Mesodermal cell (in vitro differentiated cells): ENCODE measurements around the gene CEP164.

ENCODE experiments used
- H3K27ac ChIP-seq: 2 replicates; pipeline ENCODE4 v1.7.0; 2013; ENCODE audit warnings: mild to moderate bottlenecking, low read depth, low read length, moderate library complexity; ENCODE audit not compliant: severe bottlenecking
- H3K36me3 ChIP-seq: 2 replicates; pipeline ENCODE4 v1.7.1; 2013; ENCODE audit warnings: mild to moderate bottlenecking, low read length, moderate library complexity; ENCODE audit not compliant: control insufficient read depth, insufficient read depth
- H3K4me1 ChIP-seq: one replicate; pipeline ENCODE4 v1.7.1; 2013; ENCODE audit warnings: mild to moderate bottlenecking, low read length; ENCODE audit not compliant: insufficient read depth, control insufficient read depth, poor library complexity, severe bottlenecking
- H3K4me3 ChIP-seq: 2 replicates; pipeline ENCODE4 v1.7.0; 2013; ENCODE audit warnings: low read length, control low read depth, mild to moderate bottlenecking; ENCODE audit not compliant: insufficient read depth, poor library complexity, severe bottlenecking; ENCODE audit errors: extremely low read depth
- H3K9me3 ChIP-seq: 2 replicates; pipeline ENCODE4 v1.7.1; 2013; ENCODE audit warnings: mild to moderate bottlenecking, low read length, moderate library complexity; ENCODE audit not compliant: control insufficient read depth
- WGBS, 2 experiments: methylation state at CpG; one replicate each; pipeline ENCODE4 v1.1.5; 2013; ENCODE audit warnings: missing lambda C conversion rate in 2 of 2; ENCODE audit not compliant: insufficient coverage in 2 of 2; 5-methylcytosine and 5-hydroxymethylcytosine counted together

The CEP164 gene

DNA sequence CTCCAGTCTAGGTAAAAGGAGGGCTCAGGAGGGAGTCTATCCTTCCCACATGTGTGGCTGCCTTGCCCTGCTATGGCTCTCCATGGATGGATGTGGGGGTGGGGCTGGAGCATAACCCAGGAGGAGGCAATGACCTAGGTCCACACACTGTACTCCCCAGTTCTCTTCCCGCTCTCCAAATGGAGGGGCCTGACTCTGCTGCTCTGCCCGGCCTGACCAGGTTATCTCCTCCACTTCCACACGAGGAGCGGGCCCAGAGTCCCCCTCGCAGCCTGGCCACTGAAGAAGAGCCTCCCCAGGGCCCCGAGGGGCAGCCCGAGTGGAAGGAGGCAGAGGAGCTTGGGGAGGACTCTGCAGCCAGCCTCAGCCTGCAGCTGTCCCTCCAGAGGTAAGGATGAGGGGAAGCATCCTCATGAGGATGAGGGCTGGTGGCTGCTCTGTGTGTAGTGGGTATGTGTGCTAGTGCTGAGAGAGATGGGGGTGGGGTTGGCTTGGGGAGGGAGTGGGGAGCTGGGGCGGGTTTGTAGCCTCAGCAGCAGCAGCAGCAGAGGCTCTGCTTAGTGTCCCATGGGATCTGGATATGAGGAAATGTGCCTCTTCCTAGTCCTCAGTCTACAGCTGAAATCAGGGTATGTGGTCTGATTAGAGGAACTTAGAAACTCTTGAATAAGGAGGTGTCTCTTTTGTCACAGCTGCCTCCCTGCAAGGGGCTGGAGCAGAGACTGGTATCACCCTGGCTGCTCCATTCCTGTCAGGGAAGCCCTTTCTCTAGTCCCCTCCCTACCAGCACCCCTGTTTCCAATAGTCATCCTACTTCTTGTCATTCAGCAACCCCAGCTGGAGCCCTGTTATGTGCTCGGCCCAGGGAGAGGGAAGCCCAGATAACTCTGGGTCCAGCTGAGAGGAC is 54.1 kb downstream of the CEP164 start:
- Histone ChIP-seq H3K4me3 (no peak overlapping the region), H3K36me3 (peaks cover 58% of the 10 kb centered on the region), H3K9me3 (no peaks in the 10 kb centered on the region), H3K4me1 (no peaks in the 10 kb centered on the region), H3K27ac (no peak overlapping the region)
- WGBS, 2 experiments: 77 to 90% methylated on average over 3 to 5 of the region's 9 CpGs

DNA sequence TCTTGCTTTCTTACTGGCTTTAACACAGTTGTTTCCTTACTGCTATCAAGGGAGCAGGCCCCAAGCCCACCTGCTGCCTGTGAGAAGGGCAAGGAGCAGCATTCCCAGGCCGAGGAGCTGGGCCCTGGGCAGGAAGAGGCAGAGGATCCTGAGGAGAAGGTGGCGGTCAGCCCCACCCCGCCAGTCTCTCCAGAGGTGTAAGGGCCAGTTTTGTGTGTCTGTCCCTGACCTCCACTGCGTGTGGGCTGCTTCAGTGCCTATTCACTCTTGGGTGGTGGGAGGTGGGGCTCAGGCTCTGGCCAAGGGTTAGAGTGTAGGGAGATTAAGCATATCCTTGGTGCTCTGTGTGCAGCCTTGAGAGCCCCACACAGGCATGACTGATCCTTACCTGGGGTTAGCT is 55.1 kb downstream of the CEP164 start:
- H3K4me3 ChIP-seq: no peak overlapping the region
- no peak overlapping the region for H3K27ac ChIP-seq
- H3K4me1 ChIP-seq: peaks cover under 1% of the 10 kb centered on the region
- 89 to 90% methylated on average over 3 to 4 of the region's 4 CpGs for WGBS, 2 experiments
- H3K36me3 ChIP-seq: peaks cover 65% of the 10 kb centered on the region
- H3K9me3 ChIP-seq: no peaks in the 10 kb centered on the region

DNA sequence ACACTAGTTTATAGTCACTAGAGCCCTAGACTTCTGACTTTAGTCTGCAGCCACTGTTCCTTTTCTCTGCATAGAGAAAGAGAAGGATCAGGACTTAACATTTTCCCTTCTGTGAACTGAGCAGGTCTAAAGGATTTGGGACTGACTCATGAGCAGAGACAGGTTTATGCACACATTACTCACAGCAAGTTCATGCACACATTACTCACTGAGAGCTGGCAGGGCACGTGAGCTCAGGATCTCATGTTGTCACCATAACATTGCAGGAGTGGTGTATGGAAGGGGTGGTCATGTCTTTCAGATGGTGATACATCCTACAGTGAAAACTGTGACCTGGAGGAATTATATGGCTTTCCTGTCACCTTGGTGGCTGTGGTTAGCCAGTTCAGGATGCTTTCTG is 56.4 kb downstream of the CEP164 start:
- 100% methylated on average over 1 of the region's 1 CpG; no CpG with 5 or more reads in 1 of the 2 experiments for WGBS, 2 experiments
- H3K9me3 ChIP-seq: no peaks in the 10 kb centered on the region
- no peak overlapping the region for H3K4me3 ChIP-seq
- H3K27ac ChIP-seq: no peak overlapping the region
- peaks cover 70% of the 10 kb centered on the region for H3K36me3 ChIP-seq
- peaks cover 8% of the 10 kb centered on the region for H3K4me1 ChIP-seq

DNA sequence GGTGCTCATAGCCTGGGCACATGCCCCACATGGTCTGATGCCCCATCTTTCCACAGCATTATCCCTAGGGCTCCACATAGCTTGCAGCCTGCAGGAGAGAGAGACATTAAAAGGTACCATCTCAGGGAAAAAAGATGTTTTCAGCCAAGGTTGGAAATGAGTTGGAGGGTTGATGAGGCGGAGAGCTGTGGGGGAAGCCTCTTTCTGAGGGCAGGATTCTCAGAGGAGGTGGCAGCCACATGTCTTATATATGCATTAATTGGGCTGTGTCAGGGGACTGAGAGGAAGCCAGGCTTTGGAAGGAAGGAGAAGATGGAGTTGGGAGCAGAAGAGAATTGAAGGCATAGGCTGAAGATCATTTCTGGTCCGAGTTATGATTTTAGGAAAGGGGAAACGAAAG is 57.8 kb downstream of the CEP164 start:
- Histone ChIP-seq H3K4me3 (no peak overlapping the region), H3K4me1 (peaks cover 8% of the 10 kb centered on the region), H3K36me3 (peaks cover 65% of the 10 kb centered on the region), H3K27ac (no peak overlapping the region), H3K9me3 (no peaks in the 10 kb centered on the region)
- 100% methylated on average over 2 to 3 of the region's 3 CpGs for WGBS, 2 experiments

DNA sequence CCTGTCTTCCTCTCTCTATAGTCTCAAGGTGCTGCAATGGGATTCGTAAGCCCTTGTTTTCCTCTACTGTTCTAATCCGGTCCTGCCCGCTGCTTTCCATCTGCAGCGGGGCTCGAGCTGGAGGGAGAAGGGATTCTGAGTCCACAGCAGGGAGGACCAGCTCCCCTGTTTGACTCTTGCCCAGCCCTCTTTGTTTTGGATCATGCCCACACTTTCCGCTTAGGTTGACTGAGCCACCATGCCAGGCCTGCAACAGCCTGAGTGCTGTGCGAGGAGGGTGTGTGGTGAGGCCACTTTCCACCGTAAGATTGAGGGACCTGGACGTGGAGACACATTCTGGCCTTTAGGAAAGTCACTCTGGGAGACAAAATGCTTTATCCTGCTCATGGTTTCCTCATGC is 58.3 kb downstream of the CEP164 start:
- Histone ChIP-seq H3K9me3 (no peaks in the 10 kb centered on the region), H3K27ac (no peak overlapping the region), H3K4me1 (peaks cover 8% of the 10 kb centered on the region), H3K4me3 (no peak overlapping the region), H3K36me3 (peaks cover 66% of the 10 kb centered on the region)
- WGBS, 2 experiments: 95 to 97% methylated on average over 4 to 9 of the region's 9 CpGs

DNA sequence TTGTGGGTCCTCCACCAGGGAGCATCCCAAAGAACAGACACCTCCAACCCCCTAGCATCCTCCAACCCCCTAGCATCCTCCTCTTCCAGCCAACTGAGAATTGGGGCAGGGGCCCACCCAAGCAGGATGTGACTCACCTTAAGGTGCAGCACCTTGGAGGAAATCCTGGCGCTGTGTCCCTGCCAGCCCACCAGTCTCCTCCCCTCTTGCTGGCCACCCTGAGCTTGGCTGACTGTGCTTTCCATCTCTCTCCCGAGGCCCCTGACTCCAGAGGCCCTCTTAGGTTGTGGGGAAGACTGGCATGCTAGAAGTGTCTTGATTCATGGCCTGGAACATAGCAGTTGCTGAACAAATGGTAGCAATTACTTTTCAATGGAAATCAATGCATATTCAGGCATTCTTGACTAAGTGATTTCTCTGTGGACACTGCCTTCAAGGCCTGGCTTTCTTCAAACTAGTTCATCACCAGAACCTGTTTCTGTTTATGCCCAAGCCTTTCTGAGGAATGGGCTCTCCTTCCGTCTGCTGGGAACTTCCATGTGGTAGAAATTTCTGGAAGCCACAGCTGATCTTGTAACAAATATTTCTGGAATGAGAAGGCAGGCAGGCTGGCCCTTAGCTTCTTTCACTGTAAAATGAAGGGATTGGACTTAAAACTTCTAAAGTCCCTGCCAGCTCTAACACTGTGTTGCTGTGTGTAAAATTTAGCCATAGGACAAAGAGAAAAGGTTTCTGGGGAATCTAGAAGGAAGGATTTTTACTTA is 60.5 kb downstream of the CEP164 start:
- peaks cover 66% of the 10 kb centered on the region for H3K36me3 ChIP-seq

DNA sequence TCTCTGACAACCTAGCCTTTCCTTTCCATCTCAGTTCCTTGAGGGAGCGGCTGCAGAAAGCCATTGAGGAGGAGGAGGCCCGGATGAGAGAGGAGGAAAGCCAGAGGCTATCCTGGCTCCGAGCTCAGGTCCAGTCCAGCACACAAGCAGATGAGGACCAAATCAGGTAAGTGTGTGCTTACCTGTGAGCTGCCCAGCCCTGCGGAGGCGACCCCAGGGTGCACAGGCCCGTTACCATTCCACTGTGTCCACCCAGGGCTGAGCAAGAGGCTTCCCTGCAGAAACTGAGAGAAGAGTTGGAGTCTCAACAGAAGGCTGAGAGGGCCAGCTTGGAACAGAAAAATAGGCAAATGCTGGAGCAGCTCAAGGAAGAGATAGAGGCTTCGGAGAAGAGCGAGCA is 63.1 kb downstream of the CEP164 start:
- Histone ChIP-seq H3K36me3 (peaks cover 81% of the 10 kb centered on the region), H3K4me1 (peaks cover 8% of the 10 kb centered on the region), H3K9me3 (no peaks in the 10 kb centered on the region), H3K4me3 (no peak overlapping the region), H3K27ac (no peak overlapping the region)
- WGBS, 2 experiments: 93 to 95% methylated on average over 7 to 8 of the region's 8 CpGs

More for the DNA sequence above, 60.5 kb downstream of the CEP164 start:
- Histone ChIP-seq H3K4me3 (no peak overlapping the region), H3K27ac (peak overlapping the region; percentile 16), H3K9me3 (no peaks in the 10 kb centered on the region), H3K4me1 (peaks cover 8% of the 10 kb centered on the region)
- 92% methylated on average over 2 of the region's 3 CpGs; no CpG with 5 or more reads in 1 of the 2 experiments for WGBS, 2 experiments

DNA sequence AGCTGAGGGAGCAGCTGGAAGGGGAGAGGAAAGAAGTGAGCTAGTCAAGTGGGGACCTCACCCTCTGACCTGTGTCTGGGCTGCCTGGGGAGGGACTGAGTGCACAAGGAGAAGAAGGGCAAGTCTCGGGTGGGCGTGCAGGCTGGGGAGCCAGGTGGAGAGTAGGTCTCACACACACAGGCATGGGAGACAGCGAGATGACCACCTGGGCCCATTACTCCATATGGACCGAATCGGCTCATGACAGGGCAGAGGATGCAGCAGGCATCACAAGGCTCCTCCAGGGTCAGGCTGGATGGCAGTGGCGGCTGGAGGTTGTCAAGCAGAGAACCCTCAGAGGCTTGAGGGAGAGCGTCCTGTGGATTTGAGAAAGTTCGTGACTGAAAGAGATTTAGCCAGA is 63.5 kb downstream of the CEP164 start:
- H3K9me3 ChIP-seq: no peaks in the 10 kb centered on the region
- 91 to 95% methylated on average over 6 to 8 of the region's 8 CpGs for WGBS, 2 experiments
- peaks cover 82% of the 10 kb centered on the region for H3K36me3 ChIP-seq
- no peak overlapping the region for H3K4me3 ChIP-seq
- peaks cover 8% of the 10 kb centered on the region for H3K4me1 ChIP-seq
- no peak overlapping the region for H3K27ac ChIP-seq

DNA sequence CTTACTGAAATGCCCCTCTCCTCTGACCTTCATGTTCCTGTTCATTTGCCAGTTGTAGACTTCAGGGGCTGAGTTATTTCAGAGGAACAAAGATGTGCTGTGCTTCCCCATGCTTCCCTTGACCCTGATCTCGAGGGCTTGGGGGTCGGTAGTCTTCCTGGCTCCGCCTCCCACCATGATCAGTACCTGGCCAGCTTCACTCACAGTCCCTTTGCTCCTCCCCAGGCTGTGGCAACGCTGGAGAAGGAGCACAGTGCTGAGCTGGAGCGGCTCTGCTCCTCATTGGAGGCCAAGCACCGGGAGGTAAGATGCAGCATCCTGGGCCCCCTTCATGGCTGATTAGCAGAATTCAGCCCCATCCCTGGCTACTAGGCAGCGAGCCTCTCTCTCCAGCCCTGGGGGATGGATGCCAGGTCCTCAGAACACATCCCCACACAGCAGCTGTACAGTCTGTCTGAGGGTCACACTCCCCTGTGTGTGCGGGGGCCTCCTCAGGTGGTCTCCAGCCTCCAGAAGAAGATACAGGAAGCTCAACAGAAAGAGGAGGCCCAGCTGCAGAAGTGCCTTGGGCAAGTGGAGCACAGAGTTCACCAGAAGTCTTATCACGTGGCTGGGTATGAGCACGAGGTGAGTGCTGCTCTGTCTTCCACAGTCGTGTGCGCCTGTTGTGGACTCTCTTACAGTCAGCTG is 64.5 kb downstream of the CEP164 start:
- peaks cover 8% of the 10 kb centered on the region for H3K4me1 ChIP-seq
- H3K4me3 ChIP-seq: no peak overlapping the region
- H3K36me3 ChIP-seq: peaks cover 87% of the 10 kb centered on the region
- H3K27ac ChIP-seq: no peak overlapping the region
- WGBS, 2 experiments: 94 to 95% methylated on average over 11 to 12 of the region's 12 CpGs
- H3K9me3 ChIP-seq: peaks cover 7% of the 10 kb centered on the region

DNA sequence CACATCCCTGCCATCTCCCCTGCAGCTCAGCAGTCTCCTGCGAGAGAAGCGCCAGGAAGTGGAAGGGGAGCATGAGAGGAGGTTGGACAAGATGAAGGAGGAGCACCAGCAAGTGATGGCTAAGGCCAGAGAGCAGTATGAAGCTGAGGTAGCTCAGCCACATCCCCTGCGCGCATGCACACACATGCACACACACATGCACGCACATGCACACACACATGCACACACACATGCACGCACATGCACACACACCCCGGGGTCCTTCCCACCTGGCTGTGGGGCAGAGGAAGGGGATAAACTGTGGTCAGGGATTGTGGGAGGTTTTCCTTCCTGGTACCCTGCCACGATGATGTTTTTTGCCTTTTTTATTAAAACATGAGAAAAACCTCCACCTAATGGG is 65.3 kb downstream of the CEP164 start:
- no peak overlapping the region for H3K4me3 ChIP-seq
- peaks cover 87% of the 10 kb centered on the region for H3K36me3 ChIP-seq
- peaks cover 11% of the 10 kb centered on the region for H3K9me3 ChIP-seq
- H3K27ac ChIP-seq: no peak overlapping the region
- H3K4me1 ChIP-seq: peaks cover 5% of the 10 kb centered on the region
- 88 to 100% methylated on average over 1 to 5 of the region's 8 CpGs for WGBS, 2 experiments
